Measurements from ENCODE around the gene USHBP1.

Gene USHBP1

DNA sequence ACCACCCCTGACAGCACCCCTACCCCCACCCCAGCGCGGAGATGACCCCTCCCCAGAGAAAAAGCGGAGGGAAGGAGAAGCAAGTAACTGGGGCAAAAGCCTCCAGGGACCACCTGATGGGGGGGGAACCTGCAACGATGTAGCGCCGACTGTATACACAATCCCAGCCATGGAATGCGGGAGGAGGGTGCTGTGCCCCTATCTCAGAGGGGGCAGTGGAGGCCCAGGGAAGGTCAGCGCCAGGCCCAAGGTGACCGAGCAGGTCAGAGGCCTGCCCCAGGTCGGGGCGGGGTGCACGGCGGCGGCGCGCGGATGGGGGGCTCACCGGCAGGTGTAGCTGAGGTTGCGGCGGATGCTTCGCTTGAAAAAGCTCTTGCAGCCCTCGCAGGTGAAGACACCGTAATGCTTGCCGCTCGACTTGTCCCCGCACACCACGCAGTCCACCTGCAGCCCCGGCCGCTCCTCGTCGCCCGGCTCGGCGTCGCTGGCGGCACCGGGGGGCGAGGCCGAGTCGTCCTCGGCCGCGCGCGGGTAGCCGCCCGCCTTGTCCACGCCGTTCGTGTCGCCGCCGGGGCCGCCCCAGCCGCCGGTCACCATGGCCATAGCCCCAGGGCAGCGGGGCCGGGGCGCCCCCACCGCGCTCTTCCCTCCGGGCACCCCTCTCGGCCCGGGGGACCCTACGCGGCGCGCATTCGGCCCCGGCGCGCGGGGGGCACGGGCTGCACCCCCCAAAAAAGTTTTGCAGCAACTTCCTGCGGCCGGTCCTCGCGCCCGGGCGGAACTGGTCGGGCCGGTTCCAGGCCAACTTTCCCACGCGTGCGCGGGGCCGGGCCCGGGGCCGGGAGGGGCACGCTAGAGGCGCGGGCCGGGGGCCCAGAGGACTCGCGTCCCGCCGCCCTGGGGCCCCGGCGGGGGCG is 19.7 kb downstream of the USHBP1 start:
- H3K27me3 ChIP-seq (replicated peaks): no peaks in the 10 kb centered on the region
- H3K27ac ChIP-seq: no peak overlapping the region
- H3K36me3 ChIP-seq (replicated peaks): no peaks in the 10 kb centered on the region
- H3K4me3 ChIP-seq (ENCODE audit: low read depth, low read length): peak overlapping the region; percentile 76
- TF ChIP-seq, protein P1, sequence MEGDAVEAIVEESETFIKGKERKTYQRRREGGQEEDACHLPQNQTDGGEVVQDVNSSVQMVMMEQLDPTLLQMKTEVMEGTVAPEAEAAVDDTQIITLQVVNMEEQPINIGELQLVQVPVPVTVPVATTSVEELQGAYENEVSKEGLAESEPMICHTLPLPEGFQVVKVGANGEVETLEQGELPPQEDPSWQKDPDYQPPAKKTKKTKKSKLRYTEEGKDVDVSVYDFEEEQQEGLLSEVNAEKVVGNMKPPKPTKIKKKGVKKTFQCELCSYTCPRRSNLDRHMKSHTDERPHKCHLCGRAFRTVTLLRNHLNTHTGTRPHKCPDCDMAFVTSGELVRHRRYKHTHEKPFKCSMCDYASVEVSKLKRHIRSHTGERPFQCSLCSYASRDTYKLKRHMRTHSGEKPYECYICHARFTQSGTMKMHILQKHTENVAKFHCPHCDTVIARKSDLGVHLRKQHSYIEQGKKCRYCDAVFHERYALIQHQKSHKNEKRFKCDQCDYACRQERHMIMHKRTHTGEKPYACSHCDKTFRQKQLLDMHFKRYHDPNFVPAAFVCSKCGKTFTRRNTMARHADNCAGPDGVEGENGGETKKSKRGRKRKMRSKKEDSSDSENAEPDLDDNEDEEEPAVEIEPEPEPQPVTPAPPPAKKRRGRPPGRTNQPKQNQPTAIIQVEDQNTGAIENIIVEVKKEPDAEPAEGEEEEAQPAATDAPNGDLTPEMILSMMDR (IDR thresholded peaks at IDR 0.05; ENCODE audit: low read depth, low read length, missing control alignments): no peak
- in situ Hi-C loops (cut with HindIII; ENCODE audit: low pct_ligation_motif_present, low sequenced_read_pairs): no loop called here
- no peak for DNase-seq

DNA sequence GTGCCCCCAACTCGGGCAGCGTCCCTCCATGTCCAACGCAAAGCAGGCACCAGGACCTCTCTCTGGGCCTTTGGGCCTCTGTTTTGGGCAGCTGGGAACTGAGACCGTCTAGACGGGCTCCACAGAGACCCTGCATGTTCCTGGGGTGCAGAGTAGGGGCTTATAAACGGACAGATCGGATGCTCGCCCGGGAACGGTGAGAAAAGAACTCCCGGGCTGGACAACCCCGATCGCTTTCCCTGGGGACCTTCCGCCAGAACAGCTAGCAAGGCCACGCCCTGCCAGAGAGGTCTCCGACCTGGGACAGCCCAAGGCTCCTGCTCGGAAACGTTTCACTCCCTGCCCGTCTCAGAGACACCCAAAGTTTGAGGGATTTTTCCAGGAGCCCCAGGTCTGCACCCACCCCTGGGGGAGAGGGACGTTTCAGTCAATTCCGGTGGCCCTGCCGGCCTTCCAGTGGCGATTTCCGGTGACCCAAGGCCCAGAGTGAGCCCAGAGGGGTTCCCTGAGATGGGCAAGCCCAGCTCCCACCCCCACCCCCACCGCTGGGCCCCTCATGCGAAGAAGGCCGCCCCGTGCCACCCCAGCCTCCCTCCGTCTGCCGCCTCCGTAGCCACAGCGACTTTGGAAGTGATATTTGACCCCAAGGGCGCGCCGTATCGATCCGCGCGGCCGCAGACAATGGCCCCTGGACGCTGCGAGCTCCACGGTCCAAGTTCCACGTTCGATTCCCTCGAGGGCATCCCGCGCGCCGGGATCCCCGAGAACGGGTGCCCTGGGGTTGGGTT is 20.5 kb downstream of the USHBP1 start:
- Histone ChIP-seq H3K27me3 (replicated peaks) (no peaks in the 10 kb centered on the region), H3K36me3 (replicated peaks) (no peaks in the 10 kb centered on the region), H3K4me3 (ENCODE audit: low read depth, low read length) (peak overlapping the region; percentile 76), H3K27ac (no peak overlapping the region)
- in situ Hi-C loops (cut with HindIII; ENCODE audit: low pct_ligation_motif_present, low sequenced_read_pairs): no loop called here
- DNase-seq: no peak
- TF ChIP-seq, protein P1 (IDR thresholded peaks at IDR 0.05; ENCODE audit: low read depth, low read length, missing control alignments): no peak

DNA sequence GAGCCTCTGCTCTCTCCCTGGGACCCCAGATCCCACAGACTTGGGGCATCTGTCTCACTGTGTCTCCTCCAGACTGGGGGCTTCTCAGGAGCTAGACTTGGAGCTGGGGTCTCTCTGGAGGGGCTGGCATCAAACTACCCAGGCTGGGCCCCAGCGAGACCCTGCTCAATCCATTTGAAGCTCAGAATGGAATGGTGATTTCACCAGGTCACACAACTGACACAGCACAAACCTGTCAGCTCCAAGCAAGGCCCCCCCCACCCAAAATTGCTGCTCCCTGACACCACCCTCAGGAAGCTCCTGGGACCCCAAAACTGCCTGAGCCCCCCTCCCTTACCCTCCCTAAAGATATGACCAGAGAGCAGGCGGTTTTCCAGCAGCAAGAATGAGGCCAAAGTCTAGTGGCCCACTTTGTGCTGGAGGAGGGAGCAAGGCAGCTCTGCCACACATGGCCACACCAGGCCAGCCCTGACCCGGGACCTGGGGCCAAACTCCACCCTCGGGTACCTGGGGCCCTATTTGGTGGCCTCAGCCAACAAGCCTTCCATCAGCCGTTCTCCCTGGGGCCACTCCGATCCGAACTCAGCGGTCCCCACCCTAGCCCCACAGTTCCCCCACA is 21.2 kb downstream of the USHBP1 start:
- in situ Hi-C loops (cut with HindIII; ENCODE audit: low pct_ligation_motif_present, low sequenced_read_pairs): no loop called here
- H3K36me3 ChIP-seq (replicated peaks): no peaks in the 10 kb centered on the region
- no peaks in the 10 kb centered on the region for H3K27me3 ChIP-seq (replicated peaks)
- H3K27ac ChIP-seq: no peak overlapping the region
- no peak for DNase-seq
- H3K4me3 ChIP-seq (ENCODE audit: low read depth, low read length): peak overlapping the region; percentile 76
- TF ChIP-seq, protein P1 (IDR thresholded peaks at IDR 0.05; ENCODE audit: low read depth, low read length, missing control alignments): no peak

DNA sequence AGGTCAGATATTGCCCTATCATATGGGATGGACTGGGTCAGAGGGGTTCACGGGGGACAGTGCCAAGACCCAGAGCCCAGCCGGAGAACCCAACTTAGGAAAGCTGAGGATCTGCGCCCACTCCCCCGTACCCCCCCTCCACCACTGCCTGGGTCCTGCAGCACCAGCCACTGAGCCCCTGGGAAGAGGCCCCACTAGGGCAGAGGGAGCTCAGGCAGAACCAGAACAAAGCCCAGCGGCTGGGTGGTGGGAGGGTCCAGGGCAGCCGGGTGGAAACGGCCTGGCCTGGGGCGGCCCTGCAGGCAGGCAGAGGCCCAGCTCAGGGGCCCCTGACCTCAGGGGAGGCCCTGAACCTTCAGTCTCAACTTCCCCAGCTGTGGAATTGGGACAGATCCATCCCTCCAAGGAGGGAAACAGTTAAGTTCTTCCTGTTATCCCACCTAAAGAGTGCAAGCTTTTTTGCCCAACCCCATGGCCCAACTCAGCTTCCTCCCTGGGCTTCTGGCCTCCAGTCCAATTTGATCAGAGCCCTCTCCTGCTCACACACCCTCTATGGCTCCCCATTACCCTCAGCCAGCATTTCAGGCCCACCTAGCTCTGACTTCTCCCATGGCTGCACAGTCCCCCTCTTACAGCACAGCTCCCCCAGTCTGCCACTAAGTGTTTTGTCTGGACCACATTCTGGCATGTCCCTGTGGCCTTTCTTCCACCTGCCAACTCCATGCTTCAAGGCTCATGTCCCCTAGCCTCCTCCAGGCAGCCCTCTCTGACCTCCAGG is 21.9 kb downstream of the USHBP1 start:
- H3K27me3 ChIP-seq (replicated peaks): no peaks in the 10 kb centered on the region
- peak overlapping the region; percentile 1 for H3K4me3 ChIP-seq (ENCODE audit: low read depth, low read length)
- TF ChIP-seq, protein P1 (IDR thresholded peaks at IDR 0.05; ENCODE audit: low read depth, low read length, missing control alignments): no peak
- DNase-seq: no peak
- no peaks in the 10 kb centered on the region for H3K36me3 ChIP-seq (replicated peaks)
- no peak overlapping the region for H3K27ac ChIP-seq
- in situ Hi-C loops (cut with HindIII; ENCODE audit: low pct_ligation_motif_present, low sequenced_read_pairs): no loop called here

DNA sequence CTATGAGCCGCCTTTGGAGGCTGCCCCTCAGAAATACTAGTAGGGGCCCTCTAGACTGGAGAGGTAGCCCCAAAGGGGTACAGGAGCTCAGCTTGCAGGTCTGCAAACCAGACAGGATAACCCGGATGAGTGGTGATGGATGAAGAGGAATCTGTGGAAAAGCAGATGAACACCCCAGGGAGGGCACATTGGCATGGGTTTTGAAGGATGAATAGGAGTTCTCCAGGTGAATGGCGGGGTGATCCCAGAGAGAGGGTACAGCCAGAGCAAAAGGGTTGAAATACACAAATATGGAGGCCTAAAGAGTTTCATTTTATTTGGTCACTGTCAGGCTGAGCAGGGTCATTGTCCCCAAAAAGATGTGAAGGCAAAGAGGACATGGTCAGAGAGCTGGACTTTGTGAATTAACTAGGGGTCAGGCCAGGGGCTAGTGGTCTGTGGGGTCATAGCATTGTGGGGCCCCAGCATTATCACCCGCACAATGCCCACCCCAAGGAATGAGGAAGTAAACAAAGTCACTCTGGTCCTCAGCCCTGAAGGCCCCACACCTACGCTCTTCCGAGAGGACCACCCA is 23.6 kb downstream of the USHBP1 start:
- no peaks in the 10 kb centered on the region for H3K27me3 ChIP-seq (replicated peaks)
- in situ Hi-C loops (cut with HindIII; ENCODE audit: low pct_ligation_motif_present, low sequenced_read_pairs): no loop called here
- H3K4me3 ChIP-seq (ENCODE audit: low read depth, low read length): no peak overlapping the region
- TF ChIP-seq, protein P1 (IDR thresholded peaks at IDR 0.05; ENCODE audit: low read depth, low read length, missing control alignments): no peak
- no peak overlapping the region for H3K27ac ChIP-seq
- no peaks in the 10 kb centered on the region for H3K36me3 ChIP-seq (replicated peaks)
- no peak for DNase-seq

Measured in brain microvascular endothelial cell (primary cell).